Eye (tissue), 1 donor: ENCODE results near the gene OPCML.
A peak's percentile ranks its signal among the peaks of the same experiment; 100 is the strongest.

ENCODE experiments used
- DNase-seq: peaks from one replicate; pipeline ENCODE4 v3.0.0-alpha.2; 2015

Gene OPCML

GRCh38 chr11:133536198-133536597, 3.9 kb upstream of the OPCML start:
- no peak for DNase-seq

GRCh38 chr11:133533205-133533604, 904 bp upstream of the OPCML start:
- DNase-seq: no peak

GRCh38 chr11:133531458-133531857, 843 bp downstream of the OPCML start:
- DNase-seq: no peak

- no peak for DNase-seq
Measured at GRCh38 chr11:133530501-133530835, 1.8 kb downstream of the OPCML start.

- DNase-seq: no peak
Measured at GRCh38 chr11:133529807-133530500, 2.3 kb downstream of the OPCML start.

GRCh38 chr11:133526790-133527189, 5.5 kb downstream of the OPCML start:
- DNase-seq: peak; percentile 30

- no peak for DNase-seq
Measured at GRCh38 chr11:133525976-133526375, 6.3 kb downstream of the OPCML start.

- no peak for DNase-seq
Measured at GRCh38 chr11:133524488-133524887, 7.8 kb downstream of the OPCML start.

GRCh38 chr11:133522344-133522743, 10.0 kb downstream of the OPCML start:
- DNase-seq: no peak

- no peak for DNase-seq
Measured at GRCh38 chr11:133521502-133521901, 10.8 kb downstream of the OPCML start.

- no peak for DNase-seq
Measured at GRCh38 chr11:133520707-133521106, 11.6 kb downstream of the OPCML start.

- DNase-seq: no peak
Measured at GRCh38 chr11:133519560-133519959, 12.7 kb downstream of the OPCML start.

GRCh38 chr11:133518702-133519264, 13.5 kb downstream of the OPCML start:
- DNase-seq: no peak

- peak; percentile 33 for DNase-seq
Measured at GRCh38 chr11:133516845-133517244, 15.5 kb downstream of the OPCML start.

- peak; percentile 86 for DNase-seq
Measured at GRCh38 chr11:133515107-133515506, 17.2 kb downstream of the OPCML start.

- no peak for DNase-seq
Measured at GRCh38 chr11:133509924-133510697, 22.2 kb downstream of the OPCML start.

GRCh38 chr11:133508468-133508867, 23.8 kb downstream of the OPCML start:
- DNase-seq: no peak

- DNase-seq: no peak
Measured at GRCh38 chr11:133507185-133507584, 25.1 kb downstream of the OPCML start.

- DNase-seq: no peak
Measured at GRCh38 chr11:133506551-133507094, 25.7 kb downstream of the OPCML start.

- DNase-seq: no peak
Measured at GRCh38 chr11:133506023-133506422, 26.3 kb downstream of the OPCML start.

GRCh38 chr11:133504906-133505305, 27.4 kb downstream of the OPCML start:
- DNase-seq: no peak

- no peak for DNase-seq
Measured at GRCh38 chr11:133503776-133504175, 28.5 kb downstream of the OPCML start.

GRCh38 chr11:133503236-133503635, 29.1 kb downstream of the OPCML start:
- no peak for DNase-seq
